GM21390 (cell line): ENCODE results near the gene ADAM23.
A peak's percentile ranks its signal among the peaks of the same experiment; 100 is the strongest.
"Not testable (repeated sequence)": the region's sequence is repeated elsewhere in the genome, so short reads cannot be mapped to it uniquely, and the experiment has no call there.

Source experiments
- ATAC-seq: cut with Tn5 transposase; IDR thresholded peaks from one replicate; pipeline ENCODE4 v1.9.1; 2021; ENCODE audit not compliant: unreplicated experiment

ADAM23 gene

GRCh38 chr2:206442833-206443734 is at the start of gene ADAM23:
ADAM23 (plus strand) TSS chr2:206443532; CDS start chr2:206443867, 335 bp downstream.
- peak; percentile 51 for ATAC-seq

GRCh38 chr2:206396211-206396610 is 47.1 kb upstream of the ADAM23 start:
- ATAC-seq, result no peak

- ATAC-seq, result not testable (repeated sequence)
Observed at GRCh38 chr2:206402956-206403569, 40.3 kb upstream of the ADAM23 start.

- peak; percentile 90 for ATAC-seq
Observed at GRCh38 chr2:206408323-206409320, 34.7 kb upstream of the ADAM23 start.

GRCh38 chr2:206410714-206411113 is 32.6 kb upstream of the ADAM23 start:
- no peak for ATAC-seq

- no peak for ATAC-seq
Observed at GRCh38 chr2:206415618-206416243, 27.6 kb upstream of the ADAM23 start.

- ATAC-seq, result no peak
Observed at GRCh38 chr2:206418968-206419367, 24.4 kb upstream of the ADAM23 start.

GRCh38 chr2:206420721-206421120 is 22.6 kb upstream of the ADAM23 start:
- no peak for ATAC-seq

- no peak for ATAC-seq
Observed at GRCh38 chr2:206422493-206422892, 20.8 kb upstream of the ADAM23 start.

GRCh38 chr2:206423147-206423546 is 20.2 kb upstream of the ADAM23 start:
- peak; percentile 70 for ATAC-seq

- ATAC-seq, result no peak
Observed at GRCh38 chr2:206424134-206424533, 19.2 kb upstream of the ADAM23 start.

- ATAC-seq, result no peak
Observed at GRCh38 chr2:206428783-206429182, 14.5 kb upstream of the ADAM23 start.

- no peak for ATAC-seq
Observed at GRCh38 chr2:206430452-206430851, 12.9 kb upstream of the ADAM23 start.

- no peak for ATAC-seq
Observed at GRCh38 chr2:206431439-206431838, 11.9 kb upstream of the ADAM23 start.

GRCh38 chr2:206432193-206433082 is 10.9 kb upstream of the ADAM23 start:
- no peak for ATAC-seq

GRCh38 chr2:206433190-206433589 is 10.1 kb upstream of the ADAM23 start:
- no peak for ATAC-seq

GRCh38 chr2:206433686-206434085 is 9.6 kb upstream of the ADAM23 start:
- no peak for ATAC-seq

- ATAC-seq, result no peak
Observed at GRCh38 chr2:206435742-206436141, 7.6 kb upstream of the ADAM23 start.

GRCh38 chr2:206438196-206438724 is 5.1 kb upstream of the ADAM23 start:
- ATAC-seq, result no peak
